K562 (cell line): ENCODE measurements around the gene POLR2B. TPM values are rescaled to one million over a fixed set of nuclear protein-coding genes. Genes with fewer than 3 reads are reported as not detected.

Experiments
- ATAC-seq: fragments of 200-7000 bp; cut with Tn5 transposase; 3 replicates; pipeline ENCODE4 v1.9.1; 2020; ENCODE audit warnings: moderate library complexity
- BruUV-seq: library from RNA; stranded (reverse); fragments of 400-500 nt; replicated peaks from 2 replicates; lab custom pipeline; 2021; lab: Mats Ljungman, UMichigan
- CTCF ChIA-PET: fragments of 300-600 bp; formaldehyde crosslinking; extraction: SDS; loops from one replicate; lab custom pipeline; 2021; ENCODE audit warnings: low intra/inter-chr PET ratio; lab: Yijun Ruan, JAX
- POLR2A ChIA-PET: fragments of 300-600, 350-650 bp; sonication (Branson Sonifier 250); formaldehyde crosslinking; extraction: SDS; loops from one replicate; lab custom pipeline; 2021; ENCODE audit warnings: antibody characterized with exemption, inconsistent platforms; lab: Yijun Ruan, JAX
- DNase-seq, 4 experiments: peaks; one replicate each; pipeline versions ENCODE4 v3.0.0 to v3.0.0-alpha.2; 2011 to 2018; ENCODE audit warnings: low spot score in 3 of 4, mixed read lengths in 3 of 4; ENCODE audit errors: extremely low read depth in 1 of 4
- FAIRE-seq: peaks from 2 replicates; lab custom pipeline; 2011; peaks lifted over from hg19 to GRCh38; lab: Jason Lieb, UNC
- H2AFZ ChIP-seq: 2 replicates; pipeline ENCODE4 v1.6.0; 2011; ENCODE audit warnings: low read depth, low read length, control low read depth, inconsistent platforms
- H3K27ac ChIP-seq: fragments of 200-600 bp; 3 replicates; pipeline ENCODE4 v1.8.0; 2011; ENCODE audit warnings: low read depth, mild to moderate bottlenecking, control low read depth, inconsistent platforms, low read length, moderate library complexity, mixed read lengths; ENCODE audit errors: extremely low read depth
- H3K27me3 ChIP-seq, 2 experiments: fragments of 300-600 bp in 1 of 2; 2 replicates in 1 of 2; 3 replicates in 1 of 2; pipeline versions ENCODE4 v1.6.0 to v1.8.0; 2011; ENCODE audit warnings: inconsistent platforms in 2 of 2, low read length in 2 of 2, mild to moderate bottlenecking in 1 of 2, mixed read lengths in 1 of 2, moderate library complexity in 1 of 2; ENCODE audit not compliant: control insufficient read depth in 2 of 2, insufficient read depth in 2 of 2
- H3K36me3 ChIP-seq: fragments of 300-600 bp; 3 replicates; pipeline ENCODE4 v1.8.0; 2011; ENCODE audit warnings: mild to moderate bottlenecking, low read length, inconsistent platforms; ENCODE audit not compliant: control insufficient read depth, insufficient read depth
- H3K4me1 ChIP-seq, 2 experiments: fragments of 200-600 bp in 1 of 2; replicated peaks in 1 of 2; 2 replicates in 1 of 2; 3 replicates in 1 of 2; pipeline versions ENCODE4 v1.5.1 to v1.8.0; 2011; ENCODE audit warnings: inconsistent platforms in 2 of 2, low read length in 2 of 2, mild to moderate bottlenecking in 1 of 2, mixed read lengths in 1 of 2, moderate library complexity in 1 of 2; ENCODE audit not compliant: control insufficient read depth in 2 of 2, insufficient read depth in 2 of 2
- H3K4me2 ChIP-seq: 2 replicates; pipeline ENCODE4 v1.6.1; 2011; ENCODE audit warnings: low read length, control low read depth, inconsistent platforms, mixed read lengths; ENCODE audit not compliant: insufficient read depth
- H3K4me3 ChIP-seq: fragments of 200-600 bp; sonication (generic), shearing (Covaris generic); 2 replicates; pipeline ENCODE4 v1.5.1; 2016; ENCODE audit warnings: control low read depth, inconsistent platforms
- H3K79me2 ChIP-seq: fragments of 200-600 bp; 3 replicates; pipeline ENCODE4 v1.8.0; 2011; ENCODE audit warnings: low read length, inconsistent platforms; ENCODE audit not compliant: control insufficient read depth, insufficient read depth
- H3K9ac ChIP-seq, 2 experiments: 2 replicates each; pipeline versions ENCODE4 v1.6.0 to v1.6.1; 2011; ENCODE audit warnings: low read depth in 2 of 2, low read length in 2 of 2, control low read depth in 1 of 2, inconsistent platforms in 1 of 2, mild to moderate bottlenecking in 1 of 2, mixed read lengths in 1 of 2; ENCODE audit not compliant: insufficient read depth in 1 of 2
- H3K9me1 ChIP-seq: one replicate; pipeline ENCODE4 v1.6.0; 2011; ENCODE audit warnings: inconsistent platforms, mild to moderate bottlenecking, low read length, moderate library complexity; ENCODE audit not compliant: control insufficient read depth, insufficient read depth
- H3K9me3 ChIP-seq: replicated peaks from 2 replicates; pipeline ENCODE4 v1.5.1; 2011; ENCODE audit warnings: low read depth, low read length, inconsistent platforms; ENCODE audit not compliant: control insufficient read depth, insufficient read depth
- H4K20me1 ChIP-seq: replicated peaks from 2 replicates; pipeline ENCODE4 v1.6.1; 2011; ENCODE audit warnings: low read length, inconsistent platforms, mixed read lengths; ENCODE audit not compliant: control insufficient read depth, insufficient read depth
- HMG20A ChIP-seq: fragments of 450-650 bp; formaldehyde crosslinking; conservative IDR thresholded peaks from 2 replicates; pipeline ENCODE4 v1.4.0; 2020; ENCODE audit warnings: mild to moderate bottlenecking, mixed read lengths
- RBM25 ChIP-seq: fragments of 200-400 bp; formaldehyde crosslinking; IDR thresholded peaks from 2 replicates; pipeline ENCODE4 v1.6.1; 2018; ENCODE audit warnings: low read length, low read depth, moderate library complexity; ENCODE audit not compliant: severe bottlenecking
- RERE ChIP-seq: sonication (generic); formaldehyde crosslinking; IDR thresholded peaks from 2 replicates; pipeline ENCODE4 v1.8.0; 2023; ENCODE audit warnings: missing genetic modification reagents, mild to moderate bottlenecking, borderline replicate concordance
- RHOXF2B ChIP-seq: fragments of 250-450 bp; sonication (Bioruptor Pico); conservative IDR thresholded peaks from 2 replicates; pipeline ENCODE4 v1.5.1; 2021
- ZNF512 ChIP-seq: IDR thresholded peaks from 2 replicates; pipeline ENCODE4 v1.6.1; 2016; ENCODE audit warnings: missing genetic modification characterization, missing compliant biosample characterization
- ZNF717 ChIP-seq: fragments of 250-450 bp; sonication (Bioruptor Pico); IDR thresholded peaks from 2 replicates; pipeline ENCODE4 v1.5.0; 2021
- WGBS: fragments of 100-300 bp; shearing (Covaris generic); methylation state at CpG from one replicate; pipeline ENCODE4 v1.1.6; 2016; ENCODE audit warnings: low coverage, mixed read lengths; ENCODE audit not compliant: insufficient coverage; ENCODE audit errors: missing lambda C conversion rate; 5-methylcytosine and 5-hydroxymethylcytosine counted together
- in situ Hi-C: fragments of 300-500 bp; cut with MboI; formaldehyde crosslinking; loops from 4 replicates; pipeline ENCODE4 v1.15.0; 2018; ENCODE audit warnings: inconsistent platforms, mixed read lengths
- intact Hi-C: fragments of 100-400 bp; cut with micrococcal nuclease; formaldehyde crosslinking; loops from 2 replicates; pipeline ENCODE4 v1.14.2; 2022
- polyA plus RNA-seq, 8 experiments: library from polyadenylated mRNA; depleted of rRNA in 4 of 8; stranded (reverse) in 5 of 8; unstranded in 3 of 8; fragments of >200 nt; fragmentation: Nextera tagmentation in 2 of 8; fragmentation: Illumina TruSeq in 1 of 8; extraction: Ambion mirVana in 2 of 8; extraction: Trizol in 1 of 8; gene quantifications; 2 replicates each; pipeline versions ENCODE4 v1.2.1 to v1.2.3, GENCODE V29; 2011 to 2014; ENCODE audit warnings: inconsistent platforms in 1 of 8, missing spikeins in 1 of 8
- total RNA-seq, 7 experiments: library from RNA; depleted of rRNA in 6 of 7; stranded (reverse); fragments of >200 nt in 6 of 7; fragmentation: Illumina TruSeq in 2 of 7; extraction: Trizol in 2 of 7; gene quantifications; 2 replicates each; pipeline versions ENCODE4 v1.2.1 to v1.2.3, GENCODE V29; 2011 to 2021; ENCODE audit warnings: low replicate concordance in 1 of 7

The POLR2B gene
- total and polyA plus RNA-seq, 9 of the 15 experiments (the other 6 are each of a cell fraction or from before 2014, with no cell fraction given), result 60.9 to 208 (median 142) TPM

GRCh38 chr4:57041020-57041419 lies 62.3 kb downstream of the POLR2B start (continued):
- no peak for TF ChIP-seq RERE
- TF ChIP-seq ZNF717 (CRISPR knock-in tag), result no peak

- 6% methylated on average over 5 of the region's 5 CpGs for WGBS
- Histone ChIP-seq H3K9ac (no peak overlapping the region), H3K4me1 (no peaks in the 10 kb centered on the region), H3K9me3 (no peaks in the 10 kb centered on the region), H3K4me2 (no peak overlapping the region), H3K9me1 (no peaks in the 10 kb centered on the region), H3K27ac (no peak overlapping the region), H3K79me2 (no peaks in the 10 kb centered on the region), H3K36me3 (no peaks in the 10 kb centered on the region), H3K4me3 (no peak overlapping the region), H2AFZ (no peak overlapping the region), H4K20me1 (no peaks in the 10 kb centered on the region), H3K27me3 (peaks cover 17 to 18% of the 10 kb centered on the region in 2 experiments)
- intact Hi-C loops, result no loop called here
- ChIA-PET CTCF (no interaction called here), POLR2A (no interaction called here)
- in situ Hi-C loops, result no loop called here
- ATAC-seq (no peak), FAIRE-seq (no peak), DNase-seq (no peak)
- no peak for TF ChIP-seq HMG20A (CRISPR knock-in tag)
- no peak for TF ChIP-seq ZNF512 (tag)
- TF ChIP-seq RHOXF2B (CRISPR knock-in tag), result no peak
- no peak for TF ChIP-seq RBM25
- BruUV-seq, result no TSS peak
Observed at GRCh38 chr4:57042711-57043169, 64.0 kb downstream of the POLR2B start.
